ENCODE data around the gene SLC44A1.

The SLC44A1 gene

GRCh38 chr9:105302728-105303127 is 58.3 kb downstream of the SLC44A1 start:
- H3K4me3 ChIP-seq (IDR thresholded peaks at IDR 0.05; ENCODE audit: insufficient read depth, low read depth, low read length) = no peak overlapping the region
- H3K79me2 ChIP-seq (ENCODE audit: insufficient read depth, low read depth) = peaks cover 4% of the 10 kb centered on the region; the same call in 1 of the 2 replicates

GRCh38 chr9:105305856-105306255 is 61.4 kb downstream of the SLC44A1 start:
- no peak overlapping the region for H2AFZ ChIP-seq (ENCODE audit: low read depth)
- no peaks in the 10 kb centered on the region for H3K27me3 ChIP-seq (ENCODE audit: insufficient read depth, low read depth)
- H3K4me2 ChIP-seq = no peak overlapping the region
- H3K79me2 ChIP-seq (ENCODE audit: insufficient read depth, low read depth) = no peaks in the 10 kb centered on the region; the same call in 1 of the 2 replicates
- H3K4me1 ChIP-seq (ENCODE audit: low read depth, poor library complexity, severe bottlenecking) = peaks cover 19% of the 10 kb centered on the region
- no peak overlapping the region for H3K4me3 ChIP-seq (IDR thresholded peaks at IDR 0.05; ENCODE audit: insufficient read depth, low read depth, low read length)
- H3K9ac ChIP-seq = no peak overlapping the region
- H4K20me1 ChIP-seq (ENCODE audit: insufficient read depth) = no peaks in the 10 kb centered on the region
- TF ChIP-seq CTCF (conservative IDR thresholded peaks at IDR 0.05; ENCODE audit: low read depth, low read length) = no peak
- 0 out of 2 replicates have a peak, but pooled peaks cover 4% of the 10 kb centered on the region for H3K36me3 ChIP-seq (ENCODE audit: insufficient read depth)
- H3K27ac ChIP-seq = no peak overlapping the region

More at GRCh38 chr9:105302728-105303127, 58.3 kb downstream of the SLC44A1 start:
- H4K20me1 ChIP-seq (ENCODE audit: insufficient read depth) = no peaks in the 10 kb centered on the region
- no peak overlapping the region for H3K9ac ChIP-seq
- H2AFZ ChIP-seq (ENCODE audit: low read depth) = no peak overlapping the region
- peaks cover 4% of the 10 kb centered on the region for H3K4me1 ChIP-seq (ENCODE audit: low read depth, poor library complexity, severe bottlenecking)
- H3K36me3 ChIP-seq (ENCODE audit: insufficient read depth) = peaks cover 4% of the 10 kb centered on the region; the same call in 1 of the 2 replicates
- no peak for TF ChIP-seq CTCF (conservative IDR thresholded peaks at IDR 0.05; ENCODE audit: low read depth, low read length)
- no peak overlapping the region for H3K4me2 ChIP-seq
- H3K27ac ChIP-seq = no peak overlapping the region
- H3K27me3 ChIP-seq (ENCODE audit: insufficient read depth, low read depth) = no peaks in the 10 kb centered on the region

GRCh38 chr9:105306351-105307140 is 62.1 kb downstream of the SLC44A1 start:
- no peak for TF ChIP-seq CTCF (conservative IDR thresholded peaks at IDR 0.05; ENCODE audit: low read depth, low read length)
- H3K4me2 ChIP-seq = no peak overlapping the region
- no peak overlapping the region for H3K4me3 ChIP-seq (IDR thresholded peaks at IDR 0.05; ENCODE audit: insufficient read depth, low read depth, low read length)
- 0 out of 2 replicates have a peak, but pooled peaks cover 4% of the 10 kb centered on the region for H3K36me3 ChIP-seq (ENCODE audit: insufficient read depth)
- peaks cover 19% of the 10 kb centered on the region for H3K4me1 ChIP-seq (ENCODE audit: low read depth, poor library complexity, severe bottlenecking)
- no peaks in the 10 kb centered on the region for H3K27me3 ChIP-seq (ENCODE audit: insufficient read depth, low read depth)
- H3K79me2 ChIP-seq (ENCODE audit: insufficient read depth, low read depth) = no peaks in the 10 kb centered on the region; the same call in 1 of the 2 replicates
- no peak overlapping the region for H3K9ac ChIP-seq
- H2AFZ ChIP-seq (ENCODE audit: low read depth) = no peak overlapping the region
- no peaks in the 10 kb centered on the region for H4K20me1 ChIP-seq (ENCODE audit: insufficient read depth)
- no peak overlapping the region for H3K27ac ChIP-seq

- no peaks in the 10 kb centered on the region for H3K36me3 ChIP-seq (ENCODE audit: insufficient read depth)
- no peak overlapping the region for H3K4me2 ChIP-seq
- H3K4me1 ChIP-seq (ENCODE audit: low read depth, poor library complexity, severe bottlenecking) = peaks cover 22% of the 10 kb centered on the region
- H3K27me3 ChIP-seq (ENCODE audit: insufficient read depth, low read depth) = no peaks in the 10 kb centered on the region
- no peaks in the 10 kb centered on the region; the same call in 1 of the 2 replicates for H3K79me2 ChIP-seq (ENCODE audit: insufficient read depth, low read depth)
- no peak overlapping the region for H3K27ac ChIP-seq
- TF ChIP-seq CTCF (conservative IDR thresholded peaks at IDR 0.05; ENCODE audit: low read depth, low read length) = no peak
- no peak overlapping the region for H3K9ac ChIP-seq
- no peaks in the 10 kb centered on the region for H4K20me1 ChIP-seq (ENCODE audit: insufficient read depth)
- H3K4me3 ChIP-seq (IDR thresholded peaks at IDR 0.05; ENCODE audit: insufficient read depth, low read depth, low read length) = no peak overlapping the region
- H2AFZ ChIP-seq (ENCODE audit: low read depth) = no peak overlapping the region
Measured at GRCh38 chr9:105307591-105308130, 63.2 kb downstream of the SLC44A1 start.
